Kidney tubule cell (primary cell): ENCODE results near the gene KHDC4.

Experiments
- DNase-seq: peaks from one replicate; pipeline ENCODE4 v3.0.0-alpha.2; 2018; ENCODE audit warnings: low spot score

KHDC4 gene

GRCh38 chr1:155969377-155969791, 35.2 kb upstream of the KHDC4 start:
- DNase-seq = no peak

- DNase-seq = no peak
These were observed 34.5 kb upstream of the KHDC4 start for GRCh38 chr1:155968670-155969069.

GRCh38 chr1:155968051-155968400, 33.8 kb upstream of the KHDC4 start:
- DNase-seq = no peak

- DNase-seq = no peak
These were observed 33.3 kb upstream of the KHDC4 start for GRCh38 chr1:155967341-155968050.

- no peak for DNase-seq
These were observed 32.5 kb upstream of the KHDC4 start for GRCh38 chr1:155966750-155967149.

- DNase-seq = no peak
These were observed 31.9 kb upstream of the KHDC4 start for GRCh38 chr1:155966135-155966534.

- DNase-seq = no peak
These were observed 30.0 kb upstream of the KHDC4 start for GRCh38 chr1:155964193-155964592.

- peak; percentile 72 for DNase-seq
These were observed 28.5 kb upstream of the KHDC4 start for GRCh38 chr1:155962599-155963211.

- peak; percentile 99 for DNase-seq
These were observed 27.7 kb upstream of the KHDC4 start for GRCh38 chr1:155961937-155962336.

GRCh38 chr1:155960081-155960745, 26.0 kb upstream of the KHDC4 start:
- DNase-seq = no peak

- no peak for DNase-seq
These were observed 23.2 kb upstream of the KHDC4 start for GRCh38 chr1:155957411-155957915.

- no peak for DNase-seq
These were observed 20.4 kb upstream of the KHDC4 start for GRCh38 chr1:155954645-155955044.

GRCh38 chr1:155952505-155952890, 18.3 kb upstream of the KHDC4 start:
- DNase-seq = no peak

GRCh38 chr1:155951753-155952504, 17.7 kb upstream of the KHDC4 start:
- no peak for DNase-seq

GRCh38 chr1:155950829-155951228, 16.6 kb upstream of the KHDC4 start:
- DNase-seq = no peak

GRCh38 chr1:155947741-155948140, 13.5 kb upstream of the KHDC4 start:
- DNase-seq = no peak

GRCh38 chr1:155947292-155947691, 13.1 kb upstream of the KHDC4 start:
- DNase-seq = no peak

GRCh38 chr1:155946633-155947219, 12.5 kb upstream of the KHDC4 start:
- DNase-seq = no peak

GRCh38 chr1:155944444-155944799, 10.2 kb upstream of the KHDC4 start:
- no peak for DNase-seq

GRCh38 chr1:155942578-155943141, 8.4 kb upstream of the KHDC4 start:
- DNase-seq = no peak

- DNase-seq = no peak
These were observed 7.8 kb upstream of the KHDC4 start for GRCh38 chr1:155941845-155942531.
